ENCODE results near the gene MLEC. TPM values are rescaled to one million over a fixed set of nuclear protein-coding genes. Genes with fewer than 3 reads are reported as not detected.

The MLEC gene
- total RNA-seq, 6 donors from 2014 or later, result 29.3 to 125 (median 71.2) TPM

GRCh38 chr12:120708651-120709050 is 21.7 kb downstream of the MLEC start:
- no peaks in the 10 kb centered on the region for H3K9me3 ChIP-seq
- peaks cover 14 to 33% (median 27%) of the 10 kb centered on the region in 4 donors for H3K4me1 ChIP-seq
- no peak overlapping the region for H3K4me3 ChIP-seq
- H3K36me3 ChIP-seq, result peaks cover 0 to 5% (median 0%) of the 10 kb centered on the region in 4 donors
- ATAC-seq (ENCODE audit: low FRiP score in 2 of 2), result no peak
- no peak overlapping the region for H3K27ac ChIP-seq
- WGBS, 2 donors, result 64 to 68% methylated on average over 4 of the region's 4 CpGs
- no peak for DNase-seq
- TF ChIP-seq CTCF (IDR thresholded peaks at IDR 0.05) (no peak), POLR2A (IDR thresholded peaks at IDR 0.05) (no peak), EP300 (IDR thresholded peaks at IDR 0.05) (no peak), POLR2AphosphoS5 (IDR thresholded peaks at IDR 0.05) (no peak)
- H3K27me3 ChIP-seq, result no peaks in the 10 kb centered on the region

DNA sequence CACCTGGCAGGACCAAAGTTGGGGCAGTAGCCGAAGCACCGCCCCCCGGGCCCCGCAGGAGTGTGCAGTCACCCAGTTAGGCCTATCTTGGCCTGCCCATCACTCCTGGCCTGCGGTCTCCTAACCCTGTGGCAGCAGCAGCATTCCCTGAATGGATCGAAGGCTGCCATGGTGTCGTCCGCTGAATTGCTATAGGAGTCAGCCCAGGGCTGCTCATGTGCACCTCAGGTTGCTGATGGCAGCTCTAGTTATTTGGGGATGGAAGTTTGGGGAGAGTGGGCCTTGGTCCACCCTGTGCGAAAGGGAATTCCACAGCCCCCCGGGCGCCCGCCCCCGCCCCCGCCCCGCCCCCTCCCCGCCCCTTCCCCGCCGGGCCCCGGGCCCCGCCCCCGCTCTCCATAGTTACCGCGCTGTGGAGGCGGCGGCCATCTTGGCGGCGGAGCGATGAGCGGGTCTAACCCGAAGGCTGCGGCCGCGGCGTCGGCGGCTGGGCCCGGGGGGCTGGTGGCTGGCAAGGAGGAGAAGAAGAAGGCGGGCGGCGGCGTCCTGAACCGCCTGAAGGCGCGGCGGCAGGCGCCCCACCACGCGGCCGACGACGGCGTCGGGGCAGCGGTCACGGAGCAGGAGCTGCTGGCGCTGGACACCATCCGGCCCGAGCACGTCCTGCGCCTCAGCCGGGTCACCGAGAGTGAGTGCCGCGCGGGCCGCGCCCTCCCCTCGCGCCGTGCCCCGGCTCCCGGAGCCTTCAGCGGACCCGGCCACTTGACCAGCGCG is 23.3 kb downstream of the MLEC start, which contains the start of gene UNC119B:
Gene UNC119B (plus strand): TSS at position 428 of the 774 bp plus-strand sequence. CDS start 17 bp downstream, at position 445.
- WGBS, 2 donors, result 2 to 6% methylated on average over 4 to 39 of the region's 76 CpGs
- ATAC-seq (ENCODE audit: low FRiP score in 2 of 2) (peak; percentile 84 to 96), DNase-seq (peak; percentile 69 to 95)
- Histone ChIP-seq H3K27ac (peak within 1 kb of the TSS; percentile 68 to 94 (median 85)), H3K4me1 (peaks cover 16 to 29% (median 26%) of the 10 kb centered on the region in 4 donors), H3K9me3 (no peaks in the 10 kb centered on the region), H3K4me3 (peak within 1 kb of the TSS; percentile 74 to 99 (median 88)), H3K36me3 (peaks cover 0 to 19% (median 11%) of the 10 kb centered on the region in 4 donors), H3K27me3 (no peaks in the 10 kb centered on the region)
- no peak for TF ChIP-seq CTCF (IDR thresholded peaks at IDR 0.05)
- TF ChIP-seq POLR2AphosphoS5 (IDR thresholded peaks at IDR 0.05), result peak; percentile 28 to 65
- TF ChIP-seq EP300 (IDR thresholded peaks at IDR 0.05), result no peak
- peak in 2 of 4 donors; percentile 34 to 70 for TF ChIP-seq POLR2A (IDR thresholded peaks at IDR 0.05)

DNA sequence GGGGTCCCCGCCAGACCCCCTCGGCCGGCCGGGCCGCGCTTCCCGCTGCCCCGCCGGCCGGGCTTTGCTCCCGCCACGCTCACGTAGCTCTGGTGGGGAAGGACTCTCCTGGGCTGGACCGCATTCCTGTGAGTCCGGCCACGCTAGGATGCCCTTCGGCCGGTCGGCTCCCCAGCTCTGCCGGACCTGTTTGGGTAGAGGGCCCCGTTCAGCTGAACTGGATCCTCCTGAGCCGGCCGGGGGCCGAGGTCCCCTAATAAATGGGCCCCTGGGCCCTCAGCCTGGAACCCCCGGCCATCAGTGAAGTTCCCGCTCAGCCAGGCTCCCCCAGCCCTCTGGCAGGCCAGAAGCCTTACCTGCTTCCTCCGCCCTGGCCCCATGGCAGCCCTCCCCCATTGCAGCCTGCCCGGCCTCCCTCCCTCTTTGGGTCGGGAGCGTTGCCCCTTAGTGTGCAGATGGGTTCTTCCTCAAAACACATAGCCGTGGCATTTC is 23.9 kb downstream of the MLEC start:
- Histone ChIP-seq H3K27me3 (no peaks in the 10 kb centered on the region), H3K4me1 (peaks cover 16 to 29% (median 26%) of the 10 kb centered on the region in 4 donors), H3K4me3 (peak overlapping the region; percentile 74 to 99 (median 88)), H3K36me3 (peaks cover 0 to 22% (median 16%) of the 10 kb centered on the region in 4 donors), H3K27ac (peak overlapping the region; percentile 68 to 94 (median 85)), H3K9me3 (no peaks in the 10 kb centered on the region)
- WGBS, 2 donors, result 0 to 3% methylated on average over 5 to 10 of the region's 31 CpGs
- ATAC-seq (ENCODE audit: low FRiP score in 2 of 2), result peak; percentile 13 to 40
- no peak for TF ChIP-seq POLR2A (IDR thresholded peaks at IDR 0.05)
- TF ChIP-seq POLR2AphosphoS5 (IDR thresholded peaks at IDR 0.05), result no peak
- no peak for TF ChIP-seq EP300 (IDR thresholded peaks at IDR 0.05)
- TF ChIP-seq CTCF (IDR thresholded peaks at IDR 0.05), result no peak
- DNase-seq, result peak in 1 of 2 donors; percentile 51

GRCh38 chr12:120711411-120711810 is 24.5 kb downstream of the MLEC start:
- 42 to 45% methylated on average over 6 of the region's 6 CpGs for WGBS, 2 donors
- no peaks in the 10 kb centered on the region for H3K9me3 ChIP-seq
- peak overlapping the region in 3 of 4 donors; percentile 74 to 99 (median 85) for H3K4me3 ChIP-seq
- H3K36me3 ChIP-seq, result peaks cover 0 to 28% (median 20%) of the 10 kb centered on the region in 4 donors
- ATAC-seq (ENCODE audit: low FRiP score in 2 of 2) (no peak), DNase-seq (no peak)
- TF ChIP-seq POLR2AphosphoS5 (IDR thresholded peaks at IDR 0.05) (no peak), CTCF (IDR thresholded peaks at IDR 0.05) (no peak), POLR2A (IDR thresholded peaks at IDR 0.05) (no peak), EP300 (IDR thresholded peaks at IDR 0.05) (no peak)
- H3K27me3 ChIP-seq, result no peaks in the 10 kb centered on the region
- peaks cover 16 to 29% (median 26%) of the 10 kb centered on the region in 4 donors for H3K4me1 ChIP-seq
- peak overlapping the region in 2 of 4 donors; percentile 93 to 94 for H3K27ac ChIP-seq
